Stimulated activated CD8-positive, alpha-beta memory T cell treated with anti-CD3 and anti-CD28 coated beads, Interleukin-7, amount 100 ng/mL, for 24 hours (primary cell): ENCODE results near the gene AOPEP.

ENCODE experiments used
- DNase-seq: peaks from one replicate; pipeline ENCODE4 v3.0.0-alpha.2; 2020; ENCODE audit warnings: low read depth

AOPEP gene

DNA sequence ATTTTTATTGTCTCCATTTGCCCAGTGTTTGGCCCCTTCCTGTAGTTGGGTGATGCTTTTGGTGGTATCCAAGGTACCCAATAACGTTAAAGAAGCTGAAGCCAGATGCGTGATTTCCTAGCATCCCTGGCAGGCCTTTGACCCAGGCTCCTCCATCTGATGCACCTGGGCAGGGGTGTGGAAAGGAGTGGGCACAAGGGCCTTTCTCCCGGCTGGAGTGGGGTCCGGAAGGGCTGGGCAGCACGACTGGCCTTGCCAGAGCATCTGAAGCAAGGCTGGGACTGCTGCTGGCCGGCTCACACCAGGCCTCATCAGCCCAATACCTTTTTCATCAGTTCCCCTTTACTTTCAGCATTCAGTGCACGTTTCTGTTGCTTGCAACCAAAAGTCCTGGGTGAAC, 370.8 kb downstream of the AOPEP start:
- DNase-seq: no peak

GRCh38 chr9:95098391-95098921, 372.0 kb downstream of the AOPEP start:
- DNase-seq: no peak

- DNase-seq: no peak
Observed at GRCh38 chr9:95099321-95100070, 373.0 kb downstream of the AOPEP start.

GRCh38 chr9:95100071-95100627, 373.6 kb downstream of the AOPEP start:
- DNase-seq: no peak

GRCh38 chr9:95101326-95101725, 374.8 kb downstream of the AOPEP start:
- DNase-seq: no peak

DNA sequence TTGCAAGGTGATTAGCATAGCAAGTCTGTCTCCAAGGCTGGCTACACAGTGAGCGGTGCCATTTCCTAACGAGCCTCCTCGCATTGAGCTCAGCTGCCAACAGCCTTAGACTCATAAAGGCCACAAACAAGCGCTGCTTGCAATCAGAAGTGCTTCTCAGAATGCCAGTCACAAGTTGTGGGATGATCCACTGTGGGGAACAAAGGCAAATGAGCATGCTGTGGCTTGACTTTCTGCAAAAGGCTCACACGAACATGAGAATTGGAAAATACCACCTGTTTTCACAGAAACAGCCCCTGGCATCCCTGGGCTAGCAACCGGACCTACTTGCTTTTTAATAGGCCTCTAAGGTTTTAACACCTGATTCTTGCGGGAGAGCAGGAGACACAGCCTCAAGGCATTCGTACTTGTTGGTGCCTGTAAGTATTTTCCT, 375.5 kb downstream of the AOPEP start:
- no peak for DNase-seq

GRCh38 chr9:95102572-95102971, 376.1 kb downstream of the AOPEP start:
- DNase-seq: no peak

DNA sequence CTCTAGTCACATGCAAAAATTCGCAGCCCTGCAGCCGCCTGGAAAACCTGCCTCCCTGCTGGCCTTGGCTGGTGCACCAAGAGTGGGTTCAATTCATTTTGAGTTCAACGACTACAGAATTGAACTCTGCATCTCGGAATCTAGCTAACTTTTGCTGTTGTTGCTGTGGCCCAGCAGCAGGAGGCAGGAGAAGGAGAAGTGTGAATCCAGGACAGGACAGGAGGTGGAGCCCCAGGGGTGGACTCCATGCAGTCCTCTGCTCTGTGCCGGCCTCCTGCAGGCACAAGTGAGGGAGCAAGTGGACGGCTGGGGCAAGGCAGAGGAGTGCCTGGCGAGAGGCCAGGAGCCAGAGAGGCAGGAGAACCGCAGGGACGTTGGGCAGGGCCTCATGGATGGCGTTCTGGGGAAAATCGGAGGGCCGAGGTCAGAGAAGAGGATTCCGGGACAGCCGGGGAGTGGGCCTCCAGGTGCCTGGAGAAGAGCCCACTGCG, 376.8 kb downstream of the AOPEP start:
- no peak for DNase-seq

DNA sequence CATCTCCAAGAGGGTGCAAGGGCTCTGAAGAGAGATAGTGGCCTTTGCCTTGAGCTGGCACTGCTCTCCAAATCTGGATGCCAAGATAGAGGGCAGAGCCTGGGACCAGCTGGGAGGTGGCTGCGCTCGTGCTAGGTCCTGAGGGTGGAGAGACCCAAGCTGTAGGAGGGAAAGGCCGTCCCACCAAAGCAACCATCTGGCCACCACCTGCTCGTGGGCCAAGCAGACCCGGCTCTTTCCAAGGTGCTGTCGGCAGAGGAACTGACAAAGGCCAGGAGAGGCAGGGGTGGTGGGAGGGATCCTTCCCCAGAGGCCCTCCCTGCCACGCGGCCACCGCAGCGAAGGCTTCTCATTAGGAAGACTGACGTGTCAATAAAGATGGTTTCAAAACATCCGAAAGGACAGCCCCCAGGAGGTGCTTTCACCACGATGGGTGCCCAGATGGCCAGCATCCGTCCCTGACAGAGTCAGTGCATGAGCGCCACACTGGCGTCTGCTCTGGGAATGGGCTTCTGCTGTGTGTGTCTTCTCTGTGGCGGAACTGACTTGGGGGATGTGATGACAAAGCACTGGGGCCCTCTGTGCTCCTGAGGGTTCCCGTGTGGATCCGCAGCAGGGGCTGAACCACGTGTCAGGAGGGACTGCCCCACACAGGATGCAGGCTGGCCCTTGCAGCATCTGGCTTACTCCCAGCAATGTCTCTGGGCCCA, 377.5 kb downstream of the AOPEP start:
- DNase-seq: no peak

DNA sequence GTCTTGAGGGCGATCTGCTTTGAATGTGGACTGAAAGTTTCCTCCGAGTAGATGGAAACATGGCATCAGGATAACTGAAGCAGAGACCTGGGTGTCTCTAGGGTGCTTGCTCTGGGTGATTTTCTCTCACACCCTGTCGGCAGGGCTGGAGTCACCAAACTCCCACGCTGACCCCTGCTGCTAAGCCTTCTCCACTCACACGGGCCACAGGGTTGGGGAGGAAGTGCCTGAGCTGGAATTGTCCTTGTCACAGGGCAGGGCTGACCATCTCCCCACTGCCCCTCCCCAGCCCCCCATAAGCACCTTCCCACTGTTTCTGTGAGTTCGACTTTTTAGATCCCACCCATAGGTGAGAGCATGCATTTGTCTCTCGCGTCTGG, 378.1 kb downstream of the AOPEP start:
- no peak for DNase-seq

GRCh38 chr9:95104980-95105379, 378.5 kb downstream of the AOPEP start:
- DNase-seq: no peak

DNA sequence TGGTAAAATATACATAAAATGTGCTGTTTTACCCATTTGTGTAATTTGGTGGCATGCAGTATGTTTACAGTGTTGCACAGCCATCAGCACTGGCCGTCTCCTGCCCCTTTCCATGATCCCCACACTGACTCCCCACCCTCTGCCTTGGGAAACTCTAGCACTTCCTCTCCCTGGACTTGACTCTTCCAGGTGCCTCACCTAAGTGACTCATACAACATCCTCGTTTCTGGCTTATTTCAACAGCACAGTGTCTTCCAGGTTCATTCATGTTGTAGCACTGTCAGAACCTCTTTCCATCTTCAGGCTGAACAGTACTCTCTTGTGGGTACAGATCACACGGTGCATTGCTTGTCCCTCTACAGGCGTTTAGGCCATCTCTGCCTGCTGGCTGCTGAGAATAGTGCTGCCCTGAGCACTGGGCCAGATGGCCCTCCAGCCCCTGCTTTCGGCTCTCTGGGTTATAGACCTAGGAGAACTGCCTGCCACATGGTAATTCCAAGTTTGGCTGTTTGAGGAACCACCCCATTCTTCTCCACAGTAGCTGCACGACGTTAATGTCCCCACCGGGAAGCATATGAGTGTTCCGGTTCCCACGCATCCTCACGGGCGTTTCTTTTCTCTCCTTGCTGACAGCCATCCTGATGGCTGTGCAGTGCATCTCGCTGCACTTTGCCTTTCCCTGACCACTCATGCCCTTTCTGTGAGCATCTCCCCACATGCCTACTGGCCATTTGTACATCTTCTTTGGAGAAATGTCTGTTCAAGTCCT, 379.2 kb downstream of the AOPEP start:
- no peak for DNase-seq

DNA sequence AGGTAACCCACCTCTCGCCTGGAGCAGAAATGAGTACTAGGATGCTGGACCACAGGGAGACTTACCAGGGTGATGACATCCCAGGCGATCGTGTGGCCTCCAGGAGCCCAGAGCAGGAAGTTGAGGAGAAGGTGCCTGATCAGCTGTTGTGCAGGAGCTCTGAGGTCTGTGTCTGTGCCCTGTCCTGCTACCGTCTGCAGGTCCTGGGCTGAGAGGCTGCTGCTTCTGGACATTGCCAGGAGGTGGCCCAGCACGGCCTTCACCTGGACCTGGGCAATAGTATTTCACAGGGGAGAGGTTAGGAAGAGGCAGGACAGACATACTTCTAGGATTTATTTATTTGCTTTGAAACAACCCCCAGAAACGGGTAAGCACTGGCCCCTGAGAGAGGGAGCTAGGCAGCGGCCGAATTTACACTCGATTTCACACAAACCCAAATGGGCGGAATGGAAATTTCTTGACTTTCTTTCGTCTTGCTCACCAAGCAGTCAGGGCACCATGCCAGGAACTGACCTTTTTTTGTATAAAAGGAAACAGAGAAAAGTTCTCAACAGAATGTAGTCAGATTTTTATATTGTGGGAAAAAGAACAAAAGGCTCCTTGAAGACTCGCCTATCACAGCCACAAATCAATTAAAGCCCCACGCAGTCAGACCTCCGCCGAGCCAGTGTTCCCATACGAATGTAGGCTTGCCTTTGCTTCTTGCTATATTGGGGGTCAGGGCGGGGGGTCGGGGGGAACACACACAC, 380.7 kb downstream of the AOPEP start:
- DNase-seq: no peak

- DNase-seq: no peak
Observed at GRCh38 chr9:95107976-95108375, 381.5 kb downstream of the AOPEP start.

DNA sequence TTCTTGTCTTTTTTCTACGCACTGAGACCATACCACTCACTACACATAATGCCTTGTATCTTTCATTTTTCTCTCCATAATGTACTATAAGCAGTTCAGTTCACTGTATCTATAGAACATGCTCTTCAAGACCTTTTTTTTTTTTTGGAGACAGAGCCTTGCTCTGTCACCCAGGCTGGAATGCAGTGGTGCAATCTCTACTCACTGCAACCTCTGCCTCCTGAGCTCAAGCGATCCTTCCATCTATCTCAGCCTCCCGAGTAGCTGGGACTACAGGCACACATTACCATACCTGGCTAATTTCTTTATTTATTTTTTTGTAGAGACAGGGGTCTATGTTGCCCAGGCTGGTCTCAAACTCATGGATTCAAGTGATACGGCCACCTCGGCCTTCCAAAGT, 382.3 kb downstream of the AOPEP start:
- DNase-seq: no peak

- DNase-seq: no peak
Observed at GRCh38 chr9:95109456-95109855, 383.0 kb downstream of the AOPEP start.

GRCh38 chr9:95110921-95111525, 384.5 kb downstream of the AOPEP start:
- no peak for DNase-seq

- DNase-seq: no peak
Observed at GRCh38 chr9:95111716-95112115, 385.2 kb downstream of the AOPEP start.

DNA sequence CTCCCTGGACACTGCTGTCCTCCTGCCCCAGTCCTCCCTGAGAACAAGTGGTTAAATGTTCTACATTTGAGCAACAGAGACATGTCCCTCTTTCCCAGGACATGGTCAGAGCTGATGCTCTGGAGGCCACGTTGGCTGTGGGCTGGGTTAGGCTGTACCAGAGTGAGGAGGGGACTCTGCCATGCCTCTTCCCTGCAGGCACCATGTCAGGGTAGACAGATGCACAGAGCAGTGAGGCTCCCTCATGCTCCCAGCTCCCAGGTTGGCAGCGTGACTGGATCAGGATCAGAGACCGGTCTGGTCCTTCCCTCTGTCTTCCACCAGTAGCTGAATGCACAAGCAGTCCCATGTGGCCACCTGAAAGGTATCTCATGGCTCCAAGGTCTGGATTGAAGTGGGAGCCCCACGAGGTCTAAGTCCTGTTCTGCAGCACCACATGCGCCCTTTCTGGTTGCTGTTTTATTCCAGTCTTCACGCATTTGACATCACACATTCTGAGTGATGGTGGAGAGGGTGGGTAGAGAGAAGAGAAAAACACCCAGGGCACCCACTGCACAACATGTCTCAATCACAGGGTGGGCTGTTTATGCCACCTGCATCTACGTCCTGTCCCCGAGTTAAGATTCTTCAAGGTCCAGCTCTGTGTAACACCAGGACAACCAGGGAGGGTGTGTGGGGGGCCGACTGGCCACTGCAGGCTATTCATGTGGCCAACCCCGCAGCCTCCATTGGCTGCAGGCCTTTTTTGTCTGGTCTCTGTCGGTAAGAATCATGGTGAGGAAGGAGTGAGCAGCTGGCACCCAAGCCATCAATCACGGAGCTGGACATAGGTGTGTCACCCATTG, 386.2 kb downstream of the AOPEP start:
- DNase-seq: no peak

- DNase-seq: no peak
Observed at GRCh38 chr9:95115104-95115503, 388.6 kb downstream of the AOPEP start.
